GM18861 (cell line): ENCODE data around the gene CRHR1.

Source experiments
- ATAC-seq: cut with Tn5 transposase; IDR thresholded peaks from one replicate; pipeline ENCODE4 v1.9.1; 2021; ENCODE audit not compliant: unreplicated experiment

CRHR1 gene

DNA sequence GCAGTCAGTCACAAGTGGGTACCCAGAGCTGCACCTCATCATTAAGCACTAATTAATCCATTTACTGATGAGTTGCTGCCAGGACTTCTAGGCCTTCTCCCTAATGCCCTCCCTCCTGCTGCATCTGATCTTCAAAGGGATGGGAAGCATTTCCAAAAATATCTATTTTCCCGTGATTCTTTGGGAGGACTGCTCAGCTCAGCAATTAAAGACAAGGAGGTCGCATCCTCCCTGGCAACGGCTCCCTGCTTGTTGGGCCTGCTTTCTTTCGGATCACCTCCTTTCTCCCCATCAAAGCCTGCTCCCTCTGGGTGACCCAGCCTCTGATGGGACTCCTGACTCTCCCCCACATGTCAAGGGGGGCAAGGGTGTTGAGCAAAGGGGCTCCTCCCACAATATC is 34.6 kb downstream of the CRHR1 start:
- ATAC-seq = no peak

DNA sequence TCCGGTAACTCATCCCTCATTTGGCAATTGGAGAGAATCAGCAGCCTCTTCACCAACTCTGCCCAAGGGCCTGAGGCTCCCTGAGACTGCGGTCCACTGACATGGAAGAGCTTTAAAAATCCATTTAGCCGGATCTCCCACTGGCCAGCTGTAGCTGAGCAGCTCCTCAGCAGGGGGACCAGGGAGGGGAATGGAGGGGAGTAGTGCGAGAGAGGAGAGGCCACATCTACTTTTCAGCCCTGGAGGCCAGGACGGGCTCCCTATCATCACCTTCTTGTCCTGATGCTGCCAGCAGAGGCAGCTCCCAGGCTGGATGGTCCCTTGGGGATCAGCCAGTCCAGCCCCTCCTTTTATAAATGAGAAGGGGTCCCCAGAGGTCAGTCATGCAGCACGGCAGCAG is 35.5 kb downstream of the CRHR1 start:
- no peak for ATAC-seq

DNA sequence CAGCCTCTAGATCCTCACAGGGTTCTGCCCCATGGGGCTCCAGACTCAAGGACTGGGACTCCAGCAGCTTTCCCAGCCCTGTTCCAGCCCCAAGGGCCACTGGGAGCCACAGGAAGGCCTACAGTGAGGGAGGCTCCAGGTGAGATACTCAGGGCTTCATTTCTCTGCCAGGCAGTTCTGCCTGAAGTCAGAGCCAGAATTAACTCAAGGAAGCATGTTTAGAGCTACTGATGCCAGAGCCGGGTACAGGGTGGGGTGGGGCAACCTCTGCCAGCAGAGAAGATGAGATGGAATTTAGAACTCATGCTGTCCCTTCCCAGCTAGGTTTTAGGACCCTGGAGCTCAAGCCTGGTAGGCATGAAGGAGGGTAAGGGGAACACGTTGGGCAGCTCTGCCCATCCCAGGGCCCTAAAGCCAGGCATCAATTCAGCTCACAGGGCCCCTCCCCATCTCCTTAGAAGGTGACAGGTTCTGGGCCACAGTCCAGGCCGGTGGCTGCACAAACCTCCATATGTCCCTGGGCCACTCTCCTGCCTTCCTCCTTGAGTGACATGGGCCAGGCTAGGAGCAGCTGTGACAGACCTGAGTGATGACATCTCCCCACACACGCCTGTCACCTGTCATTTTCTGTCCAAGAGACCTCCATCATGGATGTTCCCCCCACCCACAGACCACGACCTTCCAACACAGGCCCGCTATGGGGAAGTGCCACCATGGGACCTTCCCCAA is 36.1 kb downstream of the CRHR1 start:
- ATAC-seq = no peak

DNA sequence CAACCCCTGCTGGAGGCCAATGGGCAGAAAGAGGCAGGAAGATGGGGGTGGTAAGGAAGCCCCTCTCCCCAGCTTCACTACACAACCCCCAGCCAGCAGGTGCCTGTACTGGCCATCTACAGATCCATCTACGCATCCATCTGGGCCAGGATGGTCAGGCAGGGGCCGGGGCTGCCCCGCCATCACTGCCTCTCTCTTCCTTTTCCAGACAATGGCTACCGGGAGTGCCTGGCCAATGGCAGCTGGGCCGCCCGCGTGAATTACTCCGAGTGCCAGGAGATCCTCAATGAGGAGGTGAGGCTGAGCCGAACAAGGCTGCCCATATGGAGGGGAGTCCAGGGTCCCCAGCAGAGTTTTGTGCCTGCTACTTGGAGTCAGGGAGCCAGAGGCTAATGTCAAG is 37.0 kb downstream of the CRHR1 start:
- no peak for ATAC-seq

DNA sequence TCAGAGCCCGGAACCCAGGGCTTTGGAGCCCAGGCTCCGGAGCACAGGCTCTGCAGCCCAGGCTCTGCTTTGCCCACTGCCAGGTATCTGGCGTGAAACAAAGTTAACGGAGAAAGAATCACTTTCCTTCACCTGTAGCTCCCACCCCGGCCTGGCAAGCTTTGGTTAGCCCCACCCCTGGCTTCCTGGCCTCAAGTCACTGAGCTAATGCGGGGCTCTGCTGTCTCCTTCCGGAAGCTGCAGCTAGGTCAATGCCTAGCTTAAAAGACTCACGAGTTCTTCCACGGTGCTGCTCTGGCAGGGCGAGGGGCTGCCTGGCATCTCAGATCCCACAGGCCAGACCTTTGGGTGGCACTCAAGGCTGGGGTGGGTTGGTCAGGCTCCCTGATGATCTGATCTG is 39.5 kb downstream of the CRHR1 start:
- ATAC-seq = no peak

DNA sequence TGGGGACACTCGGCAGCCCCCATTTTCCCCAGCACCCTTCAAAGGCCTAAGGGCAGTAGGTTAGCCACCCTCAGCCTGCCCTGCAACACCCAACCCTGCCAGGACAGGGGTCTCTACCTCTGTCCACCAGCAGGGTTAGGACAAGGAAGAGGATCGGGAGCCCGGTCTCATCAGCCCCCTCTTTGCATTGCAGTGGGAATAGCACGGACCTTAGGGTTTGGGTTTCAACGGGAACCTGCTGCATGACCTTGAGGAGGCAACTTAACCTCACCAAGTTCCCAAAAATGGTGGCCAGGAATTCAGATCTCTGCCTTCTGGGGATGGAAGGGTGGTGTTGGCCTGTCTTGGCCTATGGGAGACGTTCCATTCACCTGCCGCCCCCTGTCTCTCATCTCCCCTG is 40.4 kb downstream of the CRHR1 start:
- no peak for ATAC-seq

DNA sequence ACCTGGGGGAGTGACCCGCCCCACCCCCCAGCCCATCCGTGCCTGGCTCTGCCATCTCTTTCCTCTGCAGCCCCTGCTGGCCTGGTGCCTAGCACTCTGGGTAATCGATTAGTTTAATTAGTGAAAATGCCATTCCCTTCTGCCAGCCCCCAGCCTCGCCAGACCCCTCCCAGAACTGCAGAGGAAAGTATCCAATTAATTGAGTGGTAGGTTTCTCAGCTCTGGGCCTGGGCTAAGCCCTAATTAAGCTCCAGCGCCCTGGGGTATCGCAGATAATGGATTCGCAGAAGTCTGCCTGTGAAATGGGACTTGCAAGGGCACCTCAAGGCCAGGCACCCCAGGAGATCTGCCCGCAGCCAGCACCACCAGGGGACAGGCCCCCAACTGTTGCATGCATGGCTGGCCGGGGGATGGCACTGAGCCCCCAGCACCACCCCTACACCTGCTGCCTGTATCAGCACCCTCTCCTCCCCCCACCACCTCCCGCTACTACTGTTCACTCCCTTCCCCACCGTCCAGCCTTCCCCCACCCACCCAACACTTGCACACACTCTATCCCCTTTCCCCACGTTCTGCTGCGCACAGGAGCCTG is 40.9 kb downstream of the CRHR1 start:
- ATAC-seq = no peak

DNA sequence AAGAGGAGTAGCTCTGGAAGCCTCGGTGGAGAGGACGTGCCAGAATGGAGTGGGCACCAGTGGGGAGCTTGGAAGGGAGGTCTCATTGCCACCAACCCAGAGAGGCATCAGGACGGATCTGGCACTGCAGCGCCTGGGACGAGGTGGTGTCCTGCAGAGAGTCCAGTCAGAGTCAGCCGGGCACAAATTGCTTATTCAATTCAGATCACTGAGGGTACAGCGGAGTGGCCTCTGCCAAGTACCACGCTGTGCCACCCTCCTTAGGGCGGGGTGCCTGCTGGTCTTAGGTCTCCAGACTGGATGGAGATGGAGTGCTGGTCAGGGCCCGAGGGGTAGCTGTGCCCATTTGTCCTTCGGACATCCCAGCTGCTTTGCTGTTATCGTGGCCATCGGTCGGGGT is 41.7 kb downstream of the CRHR1 start:
- no peak for ATAC-seq

DNA sequence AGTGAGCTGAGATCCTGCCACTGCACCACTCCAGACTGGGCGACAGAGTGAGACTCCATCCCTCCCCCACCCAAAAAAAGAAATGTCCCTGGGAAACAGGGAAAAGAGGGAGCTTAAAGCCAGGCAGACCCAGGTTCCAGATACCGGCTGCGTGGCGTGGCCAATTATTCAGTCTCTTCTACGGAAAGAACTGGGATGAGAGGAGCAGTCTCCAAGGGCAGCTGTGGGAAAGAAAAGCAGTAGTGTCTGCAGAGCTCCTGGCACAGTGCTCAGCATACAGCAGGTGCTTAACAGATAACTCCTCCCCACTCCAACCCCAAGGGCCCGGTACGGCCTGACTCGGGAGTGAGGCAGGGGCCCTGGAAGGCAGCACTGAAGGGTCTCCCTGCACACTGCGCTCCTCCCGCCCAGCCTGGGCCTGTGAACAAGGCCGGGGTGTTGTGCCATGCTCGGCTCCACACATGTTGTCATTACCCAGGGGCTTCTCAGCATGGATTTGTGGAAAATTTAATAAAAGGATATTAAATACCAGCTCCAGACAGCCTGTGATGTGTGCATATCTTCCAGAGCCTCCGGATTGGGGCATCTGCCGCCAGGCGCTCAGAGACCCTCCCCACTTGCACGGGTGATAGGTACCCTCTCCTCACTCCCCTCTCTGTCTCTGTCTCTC is 42.9 kb downstream of the CRHR1 start:
- no peak for ATAC-seq

DNA sequence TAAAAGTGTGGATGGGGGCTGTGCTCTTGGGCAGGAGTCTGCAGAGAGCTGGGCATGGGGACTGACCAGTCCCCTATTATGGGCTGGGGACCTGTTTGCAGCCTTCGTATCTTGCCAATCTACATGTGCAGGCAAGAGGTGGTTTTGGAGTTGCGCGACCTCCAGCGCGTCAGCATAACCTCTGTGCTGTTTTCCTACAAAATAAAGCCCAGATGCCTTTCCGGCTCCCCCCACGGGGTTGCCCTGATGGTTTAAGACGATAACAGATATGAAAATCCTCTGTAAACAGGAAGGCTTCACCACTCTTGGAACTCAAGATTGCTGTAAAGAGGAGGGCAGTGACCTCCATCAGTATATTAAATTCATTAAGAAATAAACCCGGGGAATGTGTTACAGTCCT is 44.1 kb downstream of the CRHR1 start:
- ATAC-seq = no peak

DNA sequence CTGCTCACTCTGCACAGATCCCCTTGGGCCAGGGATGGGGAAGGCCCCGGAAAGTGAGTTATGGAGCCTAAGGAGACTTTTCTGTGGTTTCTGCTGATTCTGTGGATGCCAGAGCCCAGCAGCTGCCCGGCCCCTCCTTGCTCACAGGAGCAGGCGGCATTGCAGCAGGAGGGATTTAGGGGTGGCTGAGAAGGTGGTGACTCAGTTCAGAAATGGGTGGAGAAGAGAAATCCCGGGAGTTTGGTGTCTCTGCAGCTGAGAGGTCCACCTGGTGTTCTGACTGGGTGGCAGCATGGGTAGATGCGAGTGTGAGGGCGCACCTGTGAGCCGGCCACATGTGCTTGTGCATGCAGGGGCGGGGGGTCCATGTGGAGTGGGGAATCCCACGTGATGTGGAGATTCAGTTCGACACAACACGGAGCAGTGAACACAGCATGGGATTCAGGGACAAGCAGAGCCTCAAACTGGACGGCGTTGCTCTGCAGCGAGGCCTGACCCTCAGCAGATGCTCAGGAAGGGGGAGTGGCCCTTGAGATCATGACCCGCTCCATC is 44.5 kb downstream of the CRHR1 start:
- ATAC-seq = no peak

DNA sequence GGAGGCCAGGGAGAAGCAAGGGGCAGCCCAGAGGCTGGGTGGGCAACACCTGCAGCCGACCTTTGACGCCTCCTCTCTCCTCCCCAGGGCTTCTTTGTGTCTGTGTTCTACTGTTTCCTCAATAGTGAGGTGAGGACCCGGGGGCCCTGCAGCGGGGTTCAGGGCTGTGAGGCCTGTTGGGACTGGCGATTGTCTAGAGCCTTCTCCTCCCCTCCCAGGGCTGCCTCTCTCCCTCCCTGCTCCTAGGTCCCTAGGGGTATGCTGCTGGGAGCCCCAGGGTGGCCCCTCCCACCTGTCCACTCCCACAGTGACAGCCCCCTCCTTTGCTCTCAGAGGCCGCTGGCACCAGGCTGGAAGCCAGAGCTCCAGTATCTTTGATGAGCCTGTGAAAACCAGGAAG is 49.8 kb downstream of the CRHR1 start:
- ATAC-seq = no peak

DNA sequence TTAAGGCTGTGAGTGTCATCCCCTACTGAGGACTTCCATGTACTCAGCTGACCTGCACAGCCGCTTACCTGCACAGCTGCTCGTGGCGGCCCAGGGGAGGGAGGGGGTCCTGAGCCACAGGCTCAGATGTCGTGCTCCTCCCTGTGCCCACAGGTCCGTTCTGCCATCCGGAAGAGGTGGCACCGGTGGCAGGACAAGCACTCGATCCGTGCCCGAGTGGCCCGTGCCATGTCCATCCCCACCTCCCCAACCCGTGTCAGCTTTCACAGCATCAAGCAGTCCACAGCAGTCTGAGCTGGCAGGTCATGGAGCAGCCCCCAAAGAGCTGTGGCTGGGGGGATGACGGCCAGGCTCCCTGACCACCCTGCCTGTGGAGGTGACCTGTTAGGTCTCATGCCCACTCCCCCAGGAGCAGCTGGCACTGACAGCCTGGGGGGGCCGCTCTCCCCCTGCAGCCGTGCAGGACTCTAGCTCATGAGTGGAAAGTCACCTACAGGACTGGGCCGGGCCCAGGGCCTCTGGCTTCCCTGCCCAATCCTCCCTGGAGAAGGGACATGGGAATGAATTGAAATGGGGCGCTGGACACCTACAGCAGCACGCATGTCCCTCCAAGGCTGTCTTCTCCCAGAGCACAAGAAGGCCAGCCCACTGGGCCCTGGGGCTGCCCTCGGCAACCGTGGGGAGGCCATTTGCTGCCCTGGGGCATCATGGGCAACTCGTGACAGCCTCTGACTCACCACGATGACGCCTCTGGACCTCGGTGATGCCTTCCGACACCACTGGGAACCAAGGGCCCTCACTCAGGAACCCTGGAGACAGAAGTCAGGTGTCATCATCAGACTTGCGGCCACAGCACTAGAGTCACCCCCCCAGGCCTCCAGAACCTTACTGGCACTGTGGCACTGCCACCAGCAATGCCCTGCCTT is 50.6 kb downstream of the CRHR1 start:
- no peak for ATAC-seq

DNA sequence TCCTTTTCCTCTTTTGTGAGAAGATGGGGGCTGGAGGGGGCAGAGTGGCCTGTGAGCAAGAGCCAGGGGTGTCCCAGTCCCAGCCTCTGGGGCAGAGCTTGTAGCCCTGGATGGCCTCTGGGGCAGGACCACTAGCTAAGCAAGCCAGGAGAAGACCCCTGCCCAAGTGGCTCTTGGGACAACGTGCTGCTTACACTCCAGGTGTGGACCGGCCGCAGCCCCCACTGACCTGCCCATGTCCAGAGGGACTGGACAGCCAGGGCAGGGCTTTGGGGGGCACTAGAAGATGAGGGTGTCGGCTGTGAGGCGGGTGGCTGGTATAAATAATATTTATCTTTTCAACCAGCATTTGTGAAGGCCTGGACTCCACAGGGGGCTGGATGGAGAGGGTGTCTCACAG is 51.4 kb downstream of the CRHR1 start:
- ATAC-seq = no peak

DNA sequence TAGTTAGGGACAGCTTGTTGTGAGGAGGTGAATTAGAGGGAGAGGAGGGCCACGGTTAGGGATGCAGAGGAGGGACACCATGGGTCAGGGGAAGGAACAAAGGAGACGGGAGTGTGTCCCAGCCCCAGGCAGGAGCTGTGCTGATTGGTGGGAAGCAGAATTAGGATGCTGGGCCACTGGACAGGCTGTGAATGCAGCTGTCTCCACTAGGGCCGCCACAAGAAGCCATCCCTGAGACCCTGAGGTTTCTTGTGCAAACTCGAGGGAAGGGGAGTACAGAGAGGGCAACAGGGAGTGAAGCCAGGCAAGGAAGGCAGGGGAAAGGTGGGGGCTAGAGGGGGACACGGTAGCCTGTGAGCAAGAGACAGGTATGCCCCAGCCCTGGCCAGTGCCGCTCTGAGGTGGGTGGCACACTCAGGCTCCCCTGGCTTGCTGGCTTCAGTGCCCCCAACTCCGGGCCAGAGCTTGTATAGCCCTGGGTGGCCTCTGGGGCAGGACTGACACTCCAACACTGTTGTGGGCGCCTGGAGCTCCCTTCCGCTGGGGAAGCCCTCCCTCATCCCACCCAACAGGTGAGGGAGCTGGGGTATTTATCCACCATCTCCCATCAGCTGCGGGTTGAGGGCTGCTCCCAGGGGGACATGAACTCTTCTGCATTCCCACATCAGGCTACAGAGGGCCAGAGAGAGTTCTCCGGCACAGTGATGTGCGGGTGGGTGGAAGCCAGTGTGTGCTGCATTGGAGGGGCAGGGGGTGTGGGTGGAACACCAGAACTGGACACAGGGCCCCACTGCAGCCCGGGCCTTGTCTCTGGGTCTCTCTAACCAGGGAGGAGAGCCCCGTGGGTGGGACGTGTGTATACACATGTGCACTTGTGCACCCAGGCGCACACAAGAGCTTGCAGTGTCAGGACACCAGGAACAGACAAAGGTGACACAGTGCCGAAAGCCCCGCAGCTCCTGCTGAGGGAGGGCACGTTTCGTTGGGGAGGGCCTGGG is 52.2 kb downstream of the CRHR1 start:
- ATAC-seq = no peak

DNA sequence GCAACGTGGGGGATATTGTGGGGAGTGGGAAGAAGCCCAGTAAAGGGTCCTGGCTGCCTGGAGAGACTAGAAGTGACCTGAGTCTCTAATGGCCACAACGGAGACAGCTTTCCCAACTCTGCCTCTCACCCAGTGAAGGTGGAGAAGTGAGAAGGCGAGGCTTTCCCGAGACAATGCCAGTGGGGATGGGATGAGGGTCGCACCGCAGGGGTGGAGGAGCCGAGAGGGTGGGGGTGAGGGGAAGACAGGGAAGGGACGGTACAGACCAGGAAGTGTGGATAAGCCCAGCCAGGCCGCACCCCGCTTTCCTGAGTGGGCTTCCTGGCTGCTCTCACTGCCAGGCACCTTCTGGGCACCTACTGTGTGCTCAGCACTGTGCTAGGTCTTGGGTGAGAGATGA is 53.1 kb downstream of the CRHR1 start:
- no peak for ATAC-seq

DNA sequence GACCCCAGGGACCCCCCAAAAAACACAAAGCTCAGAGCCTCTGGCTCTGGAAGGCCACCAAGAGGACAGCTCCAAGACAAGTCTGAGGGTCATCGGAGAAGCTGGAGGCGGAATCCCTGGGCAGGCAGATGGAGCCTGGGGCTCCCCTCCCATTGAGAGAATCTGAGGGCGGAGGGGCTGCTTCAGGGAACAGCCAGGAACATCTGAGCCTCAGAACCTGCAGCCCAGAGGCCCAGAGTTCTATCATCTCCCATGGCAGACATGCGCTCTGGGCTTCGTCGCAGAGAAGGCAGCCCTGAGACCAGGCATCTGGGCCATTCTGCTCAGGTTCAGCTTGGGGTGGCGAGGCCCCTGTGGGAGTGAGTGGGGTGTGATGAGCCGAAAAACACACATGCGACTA is 53.5 kb downstream of the CRHR1 start:
- ATAC-seq = no peak

DNA sequence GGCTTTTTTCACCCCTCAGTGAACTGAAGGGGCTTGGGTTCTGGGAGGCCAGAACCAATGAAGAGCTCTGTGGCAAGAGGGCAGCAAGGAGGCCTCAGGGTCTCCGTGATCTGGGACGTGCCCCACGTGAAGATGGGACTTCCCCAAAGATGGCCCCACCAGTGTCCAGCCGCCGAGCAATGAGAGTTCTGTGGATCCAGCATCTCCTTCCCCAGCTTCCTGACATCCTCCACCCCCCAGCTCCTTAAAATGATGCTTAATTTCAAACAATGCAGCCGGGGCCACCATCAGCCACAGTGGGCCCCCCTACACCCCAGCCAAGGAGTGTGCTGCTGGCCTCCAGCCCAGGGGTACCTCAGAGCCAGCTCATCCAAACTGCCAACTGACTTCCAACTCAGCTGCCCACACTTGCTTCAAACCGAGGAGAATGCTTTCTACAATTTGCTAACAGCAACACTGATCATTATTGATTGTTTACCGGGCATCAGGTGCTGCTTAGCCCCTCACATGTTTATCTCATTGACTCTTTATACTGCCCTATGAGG is 54.7 kb downstream of the CRHR1 start:
- ATAC-seq = no peak

DNA sequence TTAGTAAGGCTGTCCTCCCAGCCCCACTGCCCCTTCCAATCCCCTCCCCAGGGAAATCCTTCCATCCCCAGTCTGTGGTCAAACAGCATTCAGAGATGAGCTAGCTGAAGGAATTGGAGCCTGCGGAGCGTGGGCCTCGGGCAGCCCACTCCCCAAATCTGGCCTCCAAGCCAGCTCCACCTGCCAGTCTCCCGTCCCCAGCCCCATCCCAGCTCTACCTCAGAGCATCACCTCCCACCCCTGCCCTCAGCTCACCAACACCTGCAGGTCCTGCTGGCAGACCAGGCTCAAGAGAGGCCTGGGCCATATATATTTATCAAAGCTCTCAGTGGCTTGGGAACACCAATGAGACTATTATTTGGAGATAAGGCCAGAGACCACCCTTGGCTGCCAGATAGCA is 55.3 kb downstream of the CRHR1 start:
- ATAC-seq = no peak

DNA sequence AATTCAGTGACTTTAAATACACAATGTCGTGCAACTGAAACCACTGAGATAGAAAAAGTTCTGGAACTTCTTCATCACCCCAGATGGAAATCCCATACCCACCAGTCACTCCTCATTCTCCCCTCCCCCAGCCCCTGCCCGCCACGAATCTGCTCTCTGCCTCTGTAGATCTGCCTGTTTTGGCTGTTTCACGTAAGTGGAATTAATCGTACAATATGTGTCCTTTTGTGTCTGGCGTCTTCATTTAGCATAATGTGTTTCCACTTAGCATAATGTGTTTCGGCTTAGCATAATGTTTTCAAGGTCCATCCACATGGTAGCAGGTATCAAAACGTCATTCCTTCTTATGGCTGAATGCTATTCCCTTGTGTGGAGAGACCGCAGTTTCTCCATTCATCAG is 57.1 kb downstream of the CRHR1 start:
- no peak for ATAC-seq
